GM19099 (cell line): ENCODE data around the gene ERP44.

Experiments used
- POLR2A ChIP-seq: IDR thresholded peaks from 3 replicates; pipeline ENCODE4 v1.6.1; 2011; ENCODE audit warnings: low read depth; ENCODE audit not compliant: insufficient read length; ENCODE audit errors: extremely low read depth

Gene ERP44

DNA sequence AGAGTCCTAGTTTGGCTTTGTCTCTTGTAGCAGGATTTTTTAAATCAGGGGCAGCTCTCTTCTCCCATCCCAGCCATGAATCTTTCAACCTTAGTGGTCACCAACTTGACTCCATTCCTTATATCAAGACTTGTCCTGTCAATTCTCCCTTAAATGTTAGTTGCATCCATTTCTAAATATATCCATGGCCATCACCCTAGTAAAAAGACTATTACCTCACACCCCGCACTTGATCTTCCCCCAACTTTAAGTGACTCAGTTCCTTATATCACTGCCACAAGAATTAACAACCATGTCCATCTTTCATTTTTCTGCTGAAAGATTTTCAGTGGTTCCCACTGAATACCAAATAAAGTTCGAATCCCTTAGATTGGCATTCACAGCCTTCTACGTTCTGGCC is 125.3 kb downstream of the ERP44 start:
- no peak for TF ChIP-seq POLR2A

DNA sequence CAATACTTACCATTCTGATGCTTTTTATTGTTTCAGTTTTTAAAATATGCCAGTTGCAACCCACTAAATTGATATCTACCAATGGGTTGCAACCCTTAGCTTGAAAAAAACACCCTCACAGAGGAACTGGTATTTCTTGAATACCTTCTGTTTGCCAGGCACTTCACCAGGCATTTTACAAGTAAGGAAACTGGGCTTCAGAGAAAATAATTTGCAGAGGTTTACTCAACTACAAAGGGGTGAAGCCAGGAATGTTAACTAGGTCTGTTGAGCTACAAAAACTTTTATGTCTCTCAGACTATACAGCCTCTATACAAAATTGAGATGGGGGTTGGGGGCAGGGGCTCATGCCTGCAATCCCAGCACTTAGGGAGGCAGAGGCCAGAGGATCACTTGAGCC is 127.4 kb downstream of the ERP44 start:
- no peak for TF ChIP-seq POLR2A

DNA sequence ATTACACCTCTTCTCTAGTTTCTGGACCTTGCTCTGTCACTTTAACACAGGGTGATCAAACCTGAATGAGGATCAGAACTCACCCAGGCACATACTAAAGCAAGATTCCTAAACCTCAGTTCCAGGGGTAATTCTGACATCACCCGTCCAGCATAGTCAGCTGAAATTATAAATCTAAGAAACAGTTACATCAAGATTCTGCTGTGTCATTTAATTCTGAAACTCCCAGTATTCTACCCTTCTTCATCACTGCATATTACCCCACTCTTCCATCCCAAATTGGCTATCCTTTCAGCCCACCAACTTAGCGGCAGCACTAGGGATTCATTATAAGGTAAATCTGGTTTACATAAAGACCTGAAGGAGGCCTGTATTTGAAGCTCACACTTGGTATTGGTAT is 128.3 kb downstream of the ERP44 start:
- TF ChIP-seq POLR2A = no peak

DNA sequence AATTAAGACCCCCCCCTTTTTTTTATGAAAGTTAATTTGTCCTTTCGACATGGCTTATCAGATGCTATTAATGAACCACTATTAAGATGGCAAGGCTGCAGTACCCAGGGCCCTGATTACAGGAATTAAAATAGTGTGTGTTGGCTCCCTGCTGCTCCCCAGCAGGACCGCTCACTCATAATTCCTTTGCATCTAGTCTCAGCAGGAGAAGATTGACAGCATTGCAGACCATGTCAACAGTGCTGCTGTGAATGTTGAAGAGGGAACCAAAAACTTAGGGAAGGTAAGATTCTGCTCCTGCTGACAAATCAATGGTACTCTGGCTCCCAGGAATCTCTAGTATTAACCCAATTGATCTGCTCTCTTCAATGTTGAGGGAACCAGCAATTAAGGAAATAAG is 131.3 kb downstream of the ERP44 start:
- no peak for TF ChIP-seq POLR2A

- TF ChIP-seq POLR2A = no peak
Measured at GRCh38 chr9:99966716-99967115, 132.1 kb downstream of the ERP44 start.

GRCh38 chr9:99966001-99966400 is 132.8 kb downstream of the ERP44 start:
- TF ChIP-seq POLR2A = no peak

DNA sequence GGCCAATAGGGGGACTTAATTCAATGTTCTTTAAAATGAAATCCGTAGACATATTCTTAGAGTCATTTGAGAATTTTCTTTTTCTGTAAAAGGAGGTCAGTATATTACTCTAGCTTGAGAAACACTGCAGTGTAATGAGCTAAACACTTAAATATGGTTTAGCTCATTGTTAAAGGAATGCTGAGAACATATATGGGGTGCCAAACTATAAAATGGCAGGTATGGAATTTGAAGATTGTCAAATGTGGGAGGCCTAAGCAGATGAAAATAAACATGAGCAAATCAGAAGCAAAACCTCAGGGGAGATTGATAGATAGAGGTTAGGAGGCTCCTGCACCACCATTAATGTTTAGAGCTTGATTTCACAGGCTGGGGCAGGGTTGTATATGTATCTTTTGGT is 134.5 kb downstream of the ERP44 start:
- no peak for TF ChIP-seq POLR2A

DNA sequence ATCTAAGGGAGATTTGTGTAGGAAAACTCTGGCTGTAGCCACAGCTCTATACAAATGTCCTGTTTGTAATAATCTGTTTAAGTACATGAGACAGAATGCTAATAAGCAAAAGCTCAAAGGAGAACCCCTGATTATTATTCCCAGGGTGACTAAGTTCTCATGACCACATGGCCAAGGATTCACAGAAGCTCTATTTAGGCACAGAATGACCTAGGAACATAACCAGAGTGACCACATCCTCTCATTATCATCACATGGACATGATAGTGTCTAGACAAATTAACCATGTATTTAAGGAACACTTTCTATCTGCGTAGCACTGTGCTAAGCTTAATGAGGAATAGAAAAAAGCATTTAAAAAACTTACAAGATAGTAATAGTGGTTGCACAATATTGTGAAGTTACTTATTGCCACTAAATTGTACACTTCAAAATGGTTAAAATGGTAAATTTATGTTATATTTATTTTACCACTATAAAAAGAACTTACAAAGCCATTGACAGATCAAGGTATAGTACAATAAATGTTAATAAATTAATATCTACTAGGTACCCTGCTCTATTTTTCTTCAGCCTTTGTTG is 136.0 kb downstream of the ERP44 start:
- TF ChIP-seq POLR2A = no peak

- no peak for TF ChIP-seq POLR2A
Measured at GRCh38 chr9:99955606-99956005, 143.2 kb downstream of the ERP44 start.

DNA sequence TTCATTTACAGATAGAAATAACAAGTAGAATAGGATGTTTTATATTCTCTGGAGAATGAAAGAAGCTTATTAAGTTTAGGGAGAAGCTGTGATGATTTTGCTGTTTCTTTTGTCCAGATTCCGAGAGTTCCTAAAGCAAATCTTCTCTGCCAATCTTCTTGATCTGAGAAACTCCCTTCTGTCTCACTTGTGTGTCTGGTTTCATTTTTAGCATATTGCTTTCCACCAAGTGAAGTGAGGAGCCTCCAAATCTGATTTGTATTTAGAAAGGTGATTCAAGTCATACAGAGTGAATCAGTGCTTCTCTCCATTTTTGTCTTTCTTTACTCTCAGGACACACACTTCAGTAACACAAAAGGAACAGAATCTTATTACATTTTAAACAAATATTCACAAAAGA is 144.0 kb downstream of the ERP44 start:
- TF ChIP-seq POLR2A = no peak

DNA sequence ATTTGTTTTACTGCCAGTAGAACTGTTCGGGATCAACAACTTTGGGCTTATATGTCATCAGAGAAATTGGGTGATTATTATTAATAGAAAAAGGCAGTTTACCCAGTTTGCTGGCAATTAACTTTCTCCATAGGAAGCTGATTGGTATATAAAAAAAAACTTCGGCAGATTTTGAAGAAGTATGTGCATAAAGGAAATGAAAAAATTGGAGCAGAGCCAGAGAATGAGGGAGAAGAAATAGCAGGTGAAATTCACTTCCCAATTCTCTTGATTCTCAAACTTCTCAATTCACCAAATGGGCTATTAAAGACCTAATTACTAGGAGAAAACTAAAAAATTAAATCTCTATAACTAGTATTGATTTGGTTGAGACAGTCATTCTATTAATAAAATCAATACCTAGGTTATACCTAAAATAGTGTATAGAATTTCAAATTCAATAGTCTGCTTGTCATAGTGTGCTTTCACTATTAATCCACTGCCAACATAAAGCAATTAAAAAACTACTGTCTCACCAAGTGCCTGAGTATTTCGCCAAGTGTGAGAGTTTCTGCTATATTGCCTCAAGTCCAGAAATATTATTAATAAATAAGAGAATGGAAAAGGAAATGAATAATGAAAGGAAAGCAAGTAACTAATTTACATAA is 144.8 kb downstream of the ERP44 start:
- no peak for TF ChIP-seq POLR2A

GRCh38 chr9:99948896-99949295 is 149.9 kb downstream of the ERP44 start:
- TF ChIP-seq POLR2A = no peak

- TF ChIP-seq POLR2A = no peak
Measured at GRCh38 chr9:99948482-99948881, 150.3 kb downstream of the ERP44 start.

DNA sequence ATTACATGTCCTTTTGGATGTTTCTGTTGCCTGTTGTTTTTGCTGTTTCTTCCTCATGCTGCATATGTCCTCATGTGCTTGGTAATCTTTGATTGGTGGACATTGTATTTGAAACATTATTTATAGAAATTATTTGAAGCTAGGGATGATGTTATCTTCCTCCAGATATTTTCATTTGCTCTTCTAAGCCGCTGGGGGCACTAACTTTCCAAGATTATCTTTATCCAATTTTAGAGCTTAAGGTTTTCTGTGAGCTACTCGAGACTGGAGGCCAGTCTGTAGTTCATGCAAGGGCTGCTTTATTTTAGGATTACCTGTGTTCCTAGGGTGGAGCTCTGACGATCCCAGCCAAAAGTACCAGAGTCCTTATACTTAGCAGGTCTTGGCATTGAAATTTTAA is 151.4 kb downstream of the ERP44 start:
- TF ChIP-seq POLR2A = no peak

DNA sequence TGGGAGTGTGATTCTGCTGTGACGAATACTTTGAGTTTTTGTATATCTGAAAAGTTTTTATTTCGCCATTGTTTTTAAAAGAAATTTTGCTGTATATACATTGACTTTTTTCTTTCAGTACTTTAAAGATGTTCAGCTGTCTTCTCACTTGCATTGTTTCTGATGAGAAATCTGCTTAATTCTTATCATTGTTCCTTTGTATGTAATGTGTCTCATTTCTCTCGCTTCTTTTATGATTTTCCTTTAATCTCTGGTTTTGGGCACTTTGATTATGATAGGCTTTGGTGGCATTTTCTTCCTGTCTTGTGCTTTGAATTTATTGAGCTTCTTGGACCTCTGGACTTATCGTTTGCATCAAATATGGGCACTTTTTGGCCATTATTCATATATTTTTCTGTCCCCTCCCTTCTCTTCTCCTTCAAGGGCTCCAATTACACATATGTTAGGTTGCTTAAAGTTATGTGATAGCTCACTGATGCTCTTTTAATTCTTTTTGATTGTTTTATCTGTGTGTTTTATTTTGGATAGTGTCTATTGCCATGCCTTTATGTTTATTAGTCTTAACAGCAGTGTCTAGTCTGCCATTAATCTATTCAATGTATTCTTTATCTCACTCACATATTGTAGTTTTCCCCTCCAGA is 161.7 kb downstream of the ERP44 start:
- no peak for TF ChIP-seq POLR2A

DNA sequence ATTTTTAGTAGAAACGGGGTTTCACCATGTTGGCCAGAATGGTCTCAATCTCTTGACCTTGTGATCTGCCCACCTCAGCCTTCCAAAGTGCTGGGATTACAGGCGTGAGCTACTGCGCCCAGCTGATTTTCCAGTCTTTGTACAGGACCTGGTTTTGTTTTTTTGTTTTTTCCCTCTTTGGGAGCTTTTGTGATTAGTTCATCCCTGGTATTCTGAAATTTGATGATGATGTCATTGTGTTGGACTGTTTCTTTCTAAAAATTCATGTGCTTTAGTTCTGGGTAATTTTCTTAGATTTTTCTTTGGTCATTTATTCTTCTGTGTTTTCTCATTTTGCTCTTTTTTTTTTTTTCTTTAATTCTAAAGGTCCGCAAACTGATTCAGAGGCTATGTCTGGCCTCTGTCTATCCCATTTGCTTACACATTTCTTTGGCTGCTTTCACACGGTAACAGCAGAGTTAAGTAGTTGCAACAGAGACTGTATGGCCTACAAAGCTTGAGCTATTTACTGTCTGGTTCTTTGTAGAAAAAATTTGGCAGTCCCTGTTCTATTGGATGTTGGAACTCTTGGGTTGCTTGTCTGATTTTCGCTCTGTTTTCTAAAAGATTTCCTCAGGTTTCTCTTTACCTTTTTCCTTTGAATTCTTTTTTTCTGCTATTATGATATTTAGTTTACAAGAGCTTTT is 167.5 kb downstream of the ERP44 start:
- TF ChIP-seq POLR2A = no peak
